GM04503 (cell line): ENCODE data around the gene TP53INP2.
"Not testable (repeated sequence)": the region's sequence is repeated elsewhere in the genome, so short reads cannot be mapped to it uniquely, and the experiment has no call there.

ENCODE experiments used
- DNase-seq: peaks from one replicate; pipeline ENCODE4 v3.0.0-alpha.2; 2012; ENCODE audit warnings: low read depth

TP53INP2 gene

DNA sequence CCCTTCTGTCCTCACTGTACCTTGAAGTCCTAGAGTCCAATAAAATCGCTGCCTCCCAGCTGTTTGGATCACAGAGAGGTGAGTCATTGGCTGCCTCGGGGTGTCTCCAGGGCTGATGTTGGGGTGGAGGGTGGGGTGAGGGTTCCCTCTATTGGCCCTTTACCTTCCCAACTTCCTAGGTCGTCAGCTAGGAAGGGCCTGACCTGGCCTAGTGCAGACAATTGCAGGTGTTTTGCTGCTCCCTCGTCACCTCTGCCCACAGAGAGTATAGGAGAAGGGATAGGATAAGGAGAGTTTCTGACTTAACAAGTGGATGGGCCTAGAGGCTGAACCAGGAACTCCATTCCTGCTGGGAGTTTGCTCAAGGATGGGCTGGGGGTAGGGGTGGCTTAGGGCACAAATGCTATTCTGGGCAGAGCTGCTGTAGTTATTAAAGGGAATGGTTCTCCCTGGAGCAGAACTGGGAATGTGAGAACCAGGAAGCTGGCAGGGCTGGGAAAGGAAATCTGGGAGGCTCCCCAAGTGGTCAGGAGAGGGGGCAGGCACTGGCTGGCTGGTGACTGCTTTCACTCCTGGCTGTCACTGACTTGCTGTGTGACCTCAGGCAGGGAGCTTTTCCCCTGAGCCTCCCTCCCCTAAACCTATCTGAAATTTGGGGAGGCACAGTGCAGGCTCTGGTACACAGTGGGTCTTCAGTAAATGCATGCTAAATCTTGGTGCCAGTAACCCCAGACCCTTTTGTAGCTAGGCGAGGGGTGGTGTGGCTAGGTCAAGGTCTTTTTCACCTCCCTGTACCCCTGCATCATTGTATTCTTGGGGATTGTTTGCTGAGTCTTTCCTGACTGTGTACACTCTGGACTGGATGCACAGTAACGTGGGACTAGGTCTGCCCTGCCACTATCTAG is 1.5 kb downstream of the TP53INP2 start:
- no peak for DNase-seq

- no peak for DNase-seq
These were observed 2.2 kb downstream of the TP53INP2 start for GRCh38 chr20:34706302-34706875.

DNA sequence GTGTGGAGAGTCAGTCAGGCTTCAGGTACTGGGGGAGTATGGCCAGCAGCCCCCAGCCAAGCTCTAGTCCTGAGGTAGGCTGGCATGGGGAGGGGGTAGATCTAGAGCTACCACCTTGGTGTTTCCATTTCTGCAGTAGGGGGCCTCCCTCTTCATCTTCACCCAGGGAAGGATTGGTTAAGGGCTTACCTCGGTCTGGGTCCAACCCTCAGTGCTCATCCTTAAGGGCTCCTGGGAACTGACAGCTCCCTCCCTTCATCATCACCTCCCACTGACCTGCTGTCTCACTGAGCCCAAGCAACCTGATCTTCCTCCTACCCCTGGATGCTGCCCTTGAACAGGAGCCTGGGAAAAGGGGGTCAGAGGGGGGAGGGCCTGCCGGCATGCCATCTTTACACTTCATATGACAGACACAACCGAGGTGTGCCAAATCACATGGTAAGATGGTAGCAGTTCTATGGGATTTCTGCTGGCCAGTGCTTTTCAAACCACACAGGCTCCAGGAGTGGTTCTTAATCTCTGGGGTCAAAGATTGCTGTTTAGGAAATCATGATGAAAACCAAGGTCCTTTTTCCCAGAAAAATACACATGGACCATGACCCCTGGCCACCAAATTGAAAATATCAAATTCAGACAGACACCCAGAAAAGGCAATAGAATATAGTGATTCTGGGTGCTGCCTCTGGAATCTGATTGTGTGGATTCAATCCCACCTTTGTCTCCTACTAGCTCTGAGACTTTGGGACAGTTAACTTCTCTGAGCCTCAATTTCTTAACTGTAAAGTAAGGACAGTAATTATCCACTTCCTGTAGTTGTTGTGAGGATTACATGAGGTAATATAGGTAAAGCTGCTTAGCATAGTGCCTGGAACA is 3.0 kb downstream of the TP53INP2 start:
- no peak for DNase-seq

- no peak for DNase-seq
These were observed 4.5 kb downstream of the TP53INP2 start for GRCh38 chr20:34708621-34709043.

GRCh38 chr20:34709044-34709830 is 5.1 kb downstream of the TP53INP2 start:
- no peak for DNase-seq

GRCh38 chr20:34709831-34710567 is 5.9 kb downstream of the TP53INP2 start:
- no peak for DNase-seq

DNA sequence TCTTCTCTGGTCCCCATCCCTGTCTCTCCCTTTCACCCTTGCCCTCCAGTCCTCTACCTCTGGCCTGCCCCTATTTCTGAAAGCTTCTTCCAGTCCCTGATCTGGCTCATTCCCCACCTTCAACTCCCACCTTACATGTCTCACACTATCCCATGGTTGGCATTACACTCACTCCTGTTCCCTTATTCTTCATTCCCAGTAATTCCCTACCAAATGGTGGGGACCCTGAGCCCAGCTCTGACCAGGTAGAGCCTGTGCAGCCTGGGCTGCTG is 6.4 kb downstream of the TP53INP2 start:
- no peak for DNase-seq

GRCh38 chr20:34710861-34711574 is 6.9 kb downstream of the TP53INP2 start:
- DNase-seq = no peak

DNA sequence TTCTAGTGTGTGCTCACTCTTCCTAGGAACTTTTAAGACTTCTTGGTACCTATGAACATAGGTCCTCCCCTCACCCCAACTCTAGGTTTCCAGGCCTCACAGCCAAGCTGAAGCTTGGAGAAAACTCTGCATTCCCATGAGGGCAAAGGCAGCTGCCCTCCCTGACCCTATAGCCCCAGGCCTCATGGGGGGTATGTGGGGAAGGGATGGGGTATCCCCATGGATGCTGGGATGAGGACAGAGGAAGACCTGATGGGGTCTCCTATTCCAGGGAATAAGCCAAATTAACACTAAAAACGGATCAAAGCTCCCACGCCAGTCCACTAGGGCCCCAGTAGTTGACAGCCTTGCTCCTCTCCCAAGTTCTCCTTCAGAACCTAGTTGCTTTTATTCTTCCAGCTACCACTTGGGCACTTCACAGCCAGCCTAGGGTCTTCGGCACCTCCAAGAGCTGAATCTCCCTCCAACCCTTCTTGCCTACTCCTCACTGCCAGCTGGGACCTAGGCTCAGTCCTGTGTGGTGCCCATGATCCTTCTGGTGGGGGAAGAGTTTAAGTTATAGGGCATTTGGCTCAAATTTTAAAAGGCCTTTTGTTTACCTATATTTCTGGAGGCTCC is 7.8 kb downstream of the TP53INP2 start:
- no peak for DNase-seq

GRCh38 chr20:34712525-34713192 is 8.5 kb downstream of the TP53INP2 start:
- no peak for DNase-seq

- peak; percentile 78 for DNase-seq
These were observed 9.2 kb downstream of the TP53INP2 start for GRCh38 chr20:34713194-34713943.

GRCh38 chr20:34713944-34714515 is 9.9 kb downstream of the TP53INP2 start:
- DNase-seq = not testable (repeated sequence)

- DNase-seq = no peak
These were observed 11.2 kb downstream of the TP53INP2 start for GRCh38 chr20:34715384-34715783.

DNA sequence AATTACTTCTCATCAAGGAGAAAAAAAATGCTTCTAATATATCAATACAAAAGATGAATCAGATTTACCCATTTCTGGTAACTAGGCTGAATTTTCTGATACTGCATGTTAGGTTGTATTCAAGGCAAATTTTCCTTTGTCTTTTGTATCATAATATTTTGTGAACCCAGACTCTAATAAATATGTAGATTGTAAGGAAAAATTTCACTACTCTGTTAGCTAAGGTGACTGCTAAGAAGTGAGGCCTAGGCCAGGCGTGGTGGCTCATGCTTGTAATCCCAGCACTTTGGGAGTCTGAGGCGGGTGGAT is 12.7 kb downstream of the TP53INP2 start:
- DNase-seq = no peak

- DNase-seq = no peak
These were observed 13.3 kb downstream of the TP53INP2 start for GRCh38 chr20:34717230-34718095.

DNA sequence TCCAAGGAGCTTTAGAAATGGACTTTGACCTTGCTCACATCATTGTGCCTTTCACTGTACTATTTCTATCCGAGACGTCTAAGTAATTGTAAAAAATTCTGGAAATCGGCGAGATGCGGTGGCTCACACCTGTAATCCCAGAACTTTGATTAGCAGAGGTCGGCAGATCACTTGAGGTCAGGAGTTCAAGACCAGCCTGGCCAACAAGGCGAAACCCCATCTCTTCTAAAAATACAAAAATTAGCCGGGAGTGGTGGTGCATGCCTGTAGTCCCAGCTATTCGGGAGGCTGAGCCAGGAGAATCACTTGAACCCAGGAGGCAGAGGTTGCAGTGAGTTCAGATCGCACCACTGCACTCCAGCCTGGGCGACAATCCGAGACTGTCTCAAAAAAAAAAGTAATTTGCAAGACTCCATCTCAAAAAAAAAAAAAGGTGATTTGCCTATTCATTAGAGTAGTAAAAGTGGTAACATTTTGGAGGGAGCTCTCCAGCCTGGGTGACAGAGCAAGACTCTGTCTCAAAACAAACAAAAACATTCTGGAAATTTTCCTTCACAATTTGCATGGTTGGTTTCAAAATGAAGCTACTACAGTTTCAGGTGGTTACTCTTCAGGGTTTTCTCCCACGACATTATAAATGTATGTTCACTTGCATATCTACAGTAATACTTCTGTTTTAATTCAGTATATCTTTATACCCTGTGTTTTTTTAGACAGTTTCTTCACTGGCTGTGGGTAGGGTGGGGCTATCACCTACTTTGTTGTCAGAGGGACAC is 15.3 kb downstream of the TP53INP2 start:
- not testable (repeated sequence) for DNase-seq

- DNase-seq = no peak
These were observed 16.1 kb downstream of the TP53INP2 start for GRCh38 chr20:34720266-34720665.
